IMR-90 (cell line): ENCODE results near the gene NEK4. TPM values are rescaled to one million over a fixed set of nuclear protein-coding genes. Genes with fewer than 3 reads are reported as not detected.
A peak's percentile ranks its signal among the peaks of the same experiment; 100 is the strongest.

Experiments used
- ATAC-seq: fragments of 200-7000 bp; cut with Tn5 transposase; 2 replicates; pipeline ENCODE4 v1.9.1; 2020; ENCODE audit warnings: low read depth, mild to moderate bottlenecking, moderate library complexity
- BruUV-seq: library from RNA; stranded (reverse); fragments of 400-500 nt; replicated peaks from 2 replicates; lab custom pipeline; 2021; lab: Mats Ljungman, UMichigan
- CTCF ChIA-PET: fragments of 300-600 bp; formaldehyde crosslinking; extraction: SDS; loops from one replicate; lab custom pipeline; 2021; ENCODE audit warnings: antibody characterized with exemption; lab: Yijun Ruan, JAX
- POLR2A ChIA-PET: fragments of 300-600 bp; sonication (Branson Sonifier 250); formaldehyde crosslinking; loops from one replicate; lab custom pipeline; 2022; ENCODE audit warnings: antibody characterized with exemption; ENCODE audit not compliant: unreplicated experiment; lab: Charles Lee
- DNase-seq: peaks from one replicate; pipeline ENCODE4 v3.0.0; 2013
- H2AFZ ChIP-seq: replicated peaks from 2 replicates; pipeline ENCODE3; 2013; ENCODE audit warnings: low read length, mild to moderate bottlenecking; ENCODE audit not compliant: poor library complexity
- H2AK5ac ChIP-seq: 2 replicates; pipeline ENCODE4 v1.6.1; 2013; ENCODE audit warnings: low read depth, low read length, inconsistent platforms
- H2AK9ac ChIP-seq: replicated peaks from 2 replicates; pipeline ENCODE3; 2013; ENCODE audit warnings: mild to moderate bottlenecking, low read depth, low read length, moderate library complexity; ENCODE audit not compliant: poor library complexity
- H2BK120ac ChIP-seq: 2 replicates; pipeline ENCODE4 v1.6.1; 2013; ENCODE audit warnings: low read depth, low read length, inconsistent platforms
- H2BK15ac ChIP-seq: 3 replicates; pipeline ENCODE4 v1.6.1; 2013; ENCODE audit warnings: low read depth, low read length, inconsistent platforms
- H2BK20ac ChIP-seq: 2 replicates; pipeline ENCODE4 v1.6.1; 2013; ENCODE audit warnings: low read depth, mild to moderate bottlenecking, inconsistent platforms, low read length, moderate library complexity
- H2BK5ac ChIP-seq: 2 replicates; pipeline ENCODE4 v1.6.1; 2013; ENCODE audit warnings: mild to moderate bottlenecking, low read depth, low read length, inconsistent platforms; ENCODE audit not compliant: poor library complexity, severe bottlenecking
- H3K14ac ChIP-seq: replicated peaks from 2 replicates; pipeline ENCODE4 v1.6.1; 2013; ENCODE audit warnings: low read depth, low read length, inconsistent platforms
- H3K18ac ChIP-seq: 2 replicates; pipeline ENCODE4 v1.6.1; 2013; ENCODE audit warnings: low read depth, low read length, control low read depth
- H3K23ac ChIP-seq: 2 replicates; pipeline ENCODE4 v1.6.1; 2013; ENCODE audit warnings: low read depth, low read length, inconsistent platforms
- H3K27ac ChIP-seq: 2 replicates; pipeline ENCODE4 v1.5.1; 2013; ENCODE audit warnings: mild to moderate bottlenecking, control low read depth, low read length; ENCODE audit not compliant: insufficient read depth
- H3K27me3 ChIP-seq: 2 replicates; pipeline ENCODE4 v1.6.1; 2013; ENCODE audit warnings: low read length; ENCODE audit not compliant: control insufficient read depth, insufficient read depth
- H3K36me3 ChIP-seq: 2 replicates; pipeline ENCODE4 v1.6.1; 2013; ENCODE audit warnings: low read length, mixed read lengths; ENCODE audit not compliant: control insufficient read depth, insufficient read depth
- H3K4ac ChIP-seq: 2 replicates; pipeline ENCODE4 v1.6.1; 2013; ENCODE audit warnings: low read depth, low read length, inconsistent platforms
- H3K4me1 ChIP-seq: 2 replicates; pipeline ENCODE4 v1.6.1; 2013; ENCODE audit warnings: low read length, mixed read lengths; ENCODE audit not compliant: control insufficient read depth, insufficient read depth
- H3K4me2 ChIP-seq: 2 replicates; pipeline ENCODE4 v1.6.1; 2013; ENCODE audit warnings: low read depth, mild to moderate bottlenecking, control low read depth, low read length, moderate library complexity
- H3K4me3 ChIP-seq: 2 replicates; pipeline ENCODE4 v1.5.1; 2013; ENCODE audit warnings: low read depth, mild to moderate bottlenecking, control low read depth, low read length, moderate library complexity; ENCODE audit not compliant: insufficient read depth
- H3K56ac ChIP-seq: 2 replicates; pipeline ENCODE4 v1.6.1; 2013; ENCODE audit warnings: low read length, inconsistent platforms; ENCODE audit not compliant: insufficient read depth; ENCODE audit errors: extremely low read depth
- H3K79me1 ChIP-seq, 2 experiments: 2 replicates each; pipeline ENCODE4 v1.6.1; 2013; ENCODE audit warnings: low read length in 2 of 2, inconsistent platforms in 1 of 2, low read depth in 1 of 2
- H3K9ac ChIP-seq: 2 replicates; pipeline ENCODE4 v1.6.1; 2013; ENCODE audit warnings: low read depth, low read length, control low read depth
- H3K9me1 ChIP-seq: 2 replicates; pipeline ENCODE4 v1.6.1; 2013; ENCODE audit warnings: low read length, inconsistent platforms; ENCODE audit not compliant: insufficient read depth
- H3K9me3 ChIP-seq: 2 replicates; pipeline ENCODE4 v1.6.1; 2013; ENCODE audit warnings: low read length; ENCODE audit not compliant: control insufficient read depth, insufficient read depth
- H4K20me1 ChIP-seq: 2 replicates; pipeline ENCODE4 v1.6.1; 2013; ENCODE audit warnings: low read length, inconsistent platforms; ENCODE audit not compliant: insufficient read depth
- H4K5ac ChIP-seq: 2 replicates; pipeline ENCODE4 v1.6.1; 2013; ENCODE audit warnings: mild to moderate bottlenecking, low read depth, low read length, control low read depth
- H4K8ac ChIP-seq, 2 experiments: 2 replicates each; pipeline ENCODE4 v1.6.1; 2013; ENCODE audit warnings: low read depth in 2 of 2, low read length in 2 of 2, control low read depth in 1 of 2, inconsistent platforms in 1 of 2
- H4K91ac ChIP-seq: 2 replicates; pipeline ENCODE4 v1.6.1; 2013; ENCODE audit warnings: low read depth, low read length, inconsistent platforms; ENCODE audit not compliant: insufficient read depth
- CTCF ChIP-seq: conservative IDR thresholded peaks from 2 replicates; pipeline ENCODE4 v1.5.1; 2012; ENCODE audit warnings: mild to moderate bottlenecking, low read depth, low read length, improper control_type of control experiment
- MAFK ChIP-seq: IDR thresholded peaks from 2 replicates; pipeline ENCODE4 v1.6.1; 2012; ENCODE audit warnings: low read depth, low read length, improper control_type of control experiment
- NFE2L2 ChIP-seq: fragments of 150-350 bp; IDR thresholded peaks from 2 replicates; pipeline ENCODE4 v1.6.1; 2016; ENCODE audit warnings: low read depth, mild to moderate bottlenecking, low read length
- RFX5 ChIP-seq: IDR thresholded peaks from 2 replicates; pipeline ENCODE4 v1.8.0; 2012; ENCODE audit warnings: low read depth, mild to moderate bottlenecking, low read length, moderate library complexity
- WGBS, 2 experiments: methylation state at CpG; one replicate each; pipeline versions ENCODE4 v1.1.5 to v1.1.7; 2013; ENCODE audit warnings: missing lambda C conversion rate in 2 of 2; ENCODE audit not compliant: insufficient read length in 1 of 2; ENCODE audit errors: extremely low coverage in 2 of 2; 5-methylcytosine and 5-hydroxymethylcytosine counted together
- dilution Hi-C: fragments of 300-500 bp; cut with HindIII; formaldehyde crosslinking; loops from one replicate; pipeline ENCODE4 v1.14.3; 2018; ENCODE audit warnings: low sequenced_read_pairs; ENCODE audit not compliant: unreplicated experiment
- in situ Hi-C: fragments of 300-500 bp; cut with MboI; formaldehyde crosslinking; loops from 3 replicates; pipeline ENCODE4 v1.14.3; 2019; ENCODE audit warnings: low sequenced_read_pairs, inconsistent platforms, mixed read lengths
- intact Hi-C: fragments of 100-400 bp; cut with micrococcal nuclease; formaldehyde crosslinking; loops from 2 replicates; pipeline ENCODE4 v1.10.0; 2022
- polyA plus RNA-seq, 3 experiments: library from polyadenylated mRNA; depleted of rRNA; stranded (reverse); fragments of >200 nt; gene quantifications; 2 replicates each; pipeline ENCODE4 v1.2.3, GENCODE V29; 2012; ENCODE audit warnings: low replicate concordance in 1 of 3
- total RNA-seq: library from RNA; depleted of rRNA; stranded (reverse); fragments of >200 nt; gene quantifications from 2 replicates; pipeline ENCODE4 v1.2.3, GENCODE V29; 2012

The NEK4 gene
- total and polyA plus RNA-seq, 2 of the 4 experiments (the other 2 are of a cell fraction) = 10.3 to 24.7 TPM

- H3K4me1 ChIP-seq = peaks cover 7% of the 10 kb centered on the region
- H2BK15ac ChIP-seq = no peak overlapping the region
- DNase-seq = peak; percentile 54
- intact Hi-C loops = no loop called here
- H2BK5ac ChIP-seq = no peak overlapping the region
- no TSS peak for BruUV-seq
- 0 out of 2 replicates have a peak overlapping the region, but pooled peaks have one; percentile 42 for H3K4me2 ChIP-seq
- POLR2A ChIA-PET = no interaction called here
- peak overlapping the region; percentile 9 for H3K18ac ChIP-seq
- no peak overlapping the region; a peak in 1 of 4 replicates for H4K8ac ChIP-seq
- H3K9me1 ChIP-seq = no peaks in the 10 kb centered on the region
- H3K23ac ChIP-seq = no peak overlapping the region
- H3K14ac ChIP-seq = no peak overlapping the region
- TF ChIP-seq CTCF = no peak
- peak; percentile 93 for TF ChIP-seq MAFK
- peak; percentile 97 for TF ChIP-seq NFE2L2
- no peak for TF ChIP-seq RFX5
- WGBS, 2 experiments = no CpG with 5 or more reads among the region's 3 CpGs
- in situ Hi-C loops = no loop called here
- no peak overlapping the region for H3K9ac ChIP-seq
- peak overlapping the region; percentile 81; the same call in 1 of the 2 replicates for H3K27ac ChIP-seq
- H3K4me3 ChIP-seq = no peak overlapping the region
- no peak overlapping the region for H3K56ac ChIP-seq
- H3K36me3 ChIP-seq = peaks cover 9% of the 10 kb centered on the region; the same call in 1 of the 2 replicates
- peak; percentile 88 for ATAC-seq
- H3K27me3 ChIP-seq = no peaks in the 10 kb centered on the region
- H2BK120ac ChIP-seq = 0 out of 2 replicates have a peak overlapping the region, but pooled peaks have one; percentile 1
- H4K5ac ChIP-seq = no peak overlapping the region
- H3K79me1 ChIP-seq = peaks cover 0 to 3% of the 10 kb centered on the region in 2 experiments; a peak in 1 of 4 replicates
- peak overlapping the region; percentile 40 for H2AFZ ChIP-seq
- no peak overlapping the region for H3K4ac ChIP-seq
- no peaks in the 10 kb centered on the region for H4K20me1 ChIP-seq
- H2AK5ac ChIP-seq = no peak overlapping the region; the same call in 1 of the 2 replicates
- H4K91ac ChIP-seq = no peak overlapping the region
- no peak overlapping the region for H2AK9ac ChIP-seq
- H3K9me3 ChIP-seq = no peaks in the 10 kb centered on the region
- CTCF ChIA-PET = no interaction called here
- peak overlapping the region; percentile 8; the same call in 1 of the 2 replicates for H2BK20ac ChIP-seq
- dilution Hi-C loops = no loop called here
Observed at GRCh38 chr3:52752045-52752660, 18.6 kb downstream of the NEK4 start.
